ENCODE data around the gene DEFB110. TPM values are rescaled to one million over a fixed set of nuclear protein-coding genes. Genes with fewer than 3 reads are reported as not detected.

The DEFB110 gene
- total RNA-seq, result not detected
- long read RNA-seq, result 0 reads

- intact Hi-C loops (cut with DNase I), result no loop called here
- DNase-seq (ENCODE audit: low spot score), result no peak
These were observed at the start of gene DEFB110 for GRCh38 chr6:50021894-50022293. Gene DEFB110 (minus strand): TSS chr6:50021994. CDS start chr6:50021935, 59 bp downstream.

GRCh38 chr6:50070101-50070500 is 48.3 kb upstream of the DEFB110 start:
- DNase-seq (ENCODE audit: low spot score), result no peak
- intact Hi-C loops (cut with DNase I), result no loop called here

DNA sequence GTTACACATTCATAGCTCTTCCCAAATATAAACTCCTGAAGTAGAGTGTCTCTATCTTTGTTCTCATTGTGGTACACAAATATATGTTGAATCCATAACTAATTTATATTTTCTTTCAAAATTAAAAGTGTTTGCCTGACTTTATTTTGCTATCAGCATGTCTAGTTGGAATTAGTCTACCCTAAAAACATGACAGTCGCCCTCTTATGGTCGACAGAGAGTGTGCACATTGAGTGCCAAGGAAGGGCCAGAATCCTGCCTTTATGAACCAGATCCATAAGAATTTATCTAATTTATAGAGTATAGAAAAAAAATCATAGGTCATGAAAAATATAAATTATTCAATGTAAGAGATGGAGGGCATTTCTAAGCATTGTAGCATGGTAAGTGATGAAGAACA is 40.3 kb upstream of the DEFB110 start:
- DNase-seq (ENCODE audit: low spot score), result no peak
- intact Hi-C loops (cut with DNase I), result no loop called here

DNA sequence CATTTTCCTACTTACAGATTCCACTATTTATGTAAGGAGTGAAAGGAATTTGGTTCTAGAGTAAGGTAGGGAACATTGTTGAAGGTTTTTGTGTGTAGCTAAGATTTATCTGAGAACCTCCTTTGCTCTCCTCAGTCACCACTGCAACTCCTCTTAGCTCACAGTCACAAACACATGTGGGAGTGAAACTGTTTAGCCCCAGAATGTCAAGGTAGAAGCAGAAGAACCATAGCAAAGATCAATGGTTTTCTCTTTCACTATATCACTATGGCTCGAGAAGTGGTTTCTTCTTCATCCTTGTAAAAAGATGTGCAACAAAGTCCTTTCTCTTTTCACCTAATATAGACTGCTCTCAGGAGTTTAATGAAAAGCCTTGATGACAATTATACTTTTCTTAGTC is 34.4 kb upstream of the DEFB110 start:
- intact Hi-C loops (cut with DNase I), result no loop called here
- DNase-seq (ENCODE audit: low spot score), result no peak

GRCh38 chr6:50049829-50050228 is 28.0 kb upstream of the DEFB110 start, which contains the start of gene DEFB112:
Gene DEFB112 (minus strand): TSS chr6:50049929. CDS start chr6:50049869, 60 bp downstream.
- DNase-seq (ENCODE audit: low spot score), result no peak
- intact Hi-C loops (cut with DNase I), result no loop called here

GRCh38 chr6:50047026-50047425 is 25.2 kb upstream of the DEFB110 start:
- intact Hi-C loops (cut with DNase I), result no loop called here
- no peak for DNase-seq (ENCODE audit: low spot score)

DNA sequence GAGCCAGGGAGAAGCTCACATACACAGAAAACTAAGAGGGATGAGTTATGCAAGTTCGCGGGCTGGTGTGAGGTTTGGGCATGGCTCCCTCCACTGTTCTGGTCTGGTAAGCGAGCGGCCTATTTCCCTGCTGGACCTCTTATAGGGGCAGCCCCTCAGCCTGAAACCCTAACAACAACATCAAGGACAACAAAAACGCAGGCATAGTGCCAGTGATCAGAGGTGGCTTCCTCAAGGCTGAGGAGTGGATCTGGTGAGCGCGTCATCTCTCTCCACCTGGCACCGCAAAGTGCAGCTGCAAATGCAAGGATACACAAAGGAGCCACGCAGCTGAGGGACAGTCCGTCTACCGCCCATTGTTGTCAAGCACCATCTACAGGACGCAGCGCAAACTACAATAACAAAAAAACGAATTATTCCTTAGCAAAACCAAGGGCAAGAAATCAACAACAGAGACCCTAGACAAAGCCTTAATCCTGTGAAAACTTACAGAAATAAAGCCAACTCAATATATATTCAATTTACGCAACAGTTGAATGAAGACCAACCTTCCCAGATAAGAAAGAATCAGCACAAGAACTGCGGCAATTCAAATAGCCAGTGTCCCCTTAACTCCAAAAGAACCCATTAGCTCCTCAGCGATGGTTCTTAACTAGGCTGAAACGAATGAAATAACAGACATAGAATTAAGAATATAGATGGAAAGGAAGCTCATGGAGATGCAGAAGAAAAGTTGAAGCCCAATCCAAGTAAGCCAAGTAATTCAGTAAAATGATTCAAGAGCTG is 9.2 kb upstream of the DEFB110 start:
- DNase-seq (ENCODE audit: low spot score), result no peak
- intact Hi-C loops (cut with DNase I), result no loop called here

DNA sequence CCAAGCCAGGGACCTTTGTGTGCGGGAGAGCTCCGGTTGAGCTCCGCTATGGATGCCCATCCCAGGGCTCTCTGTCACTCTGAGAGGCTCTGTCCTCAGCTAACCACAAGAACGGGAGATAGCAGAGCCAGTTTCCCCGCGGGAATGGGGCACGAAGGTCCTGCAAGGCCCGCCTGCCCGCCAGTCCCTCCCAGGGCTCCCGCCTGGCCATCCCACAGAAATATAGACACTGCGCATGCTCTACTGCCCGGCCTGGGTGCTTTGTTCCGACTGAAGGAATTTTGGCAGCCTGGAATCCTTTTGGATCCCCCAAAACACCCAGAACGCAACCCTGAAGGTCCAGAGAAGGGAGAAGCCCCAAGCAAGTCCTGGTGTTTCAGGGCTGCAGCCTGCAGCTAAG is 8.6 kb upstream of the DEFB110 start:
- DNase-seq (ENCODE audit: low spot score), result no peak
- intact Hi-C loops (cut with DNase I), result no loop called here

DNA sequence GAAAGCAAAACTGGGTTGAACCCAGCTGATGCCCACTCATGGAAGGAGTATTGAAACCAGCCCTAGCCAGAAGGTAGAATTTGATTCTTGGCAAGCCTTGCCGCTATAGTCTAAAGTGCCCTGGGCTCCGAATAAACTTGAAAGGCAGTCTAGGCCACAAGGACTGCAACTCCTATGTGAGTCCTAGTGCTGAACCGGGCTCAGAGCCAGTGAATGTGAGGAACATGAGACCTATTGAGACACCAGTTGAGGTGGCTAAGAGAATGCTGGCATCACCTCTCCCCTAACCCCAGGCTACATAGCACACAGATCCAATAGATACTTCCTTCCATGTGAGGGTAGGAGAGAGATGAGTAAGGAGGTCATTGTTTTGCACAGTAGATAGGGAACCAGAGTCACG is 3.5 kb upstream of the DEFB110 start:
- intact Hi-C loops (cut with DNase I), result no loop called here
- no peak for DNase-seq (ENCODE audit: low spot score)

DNA sequence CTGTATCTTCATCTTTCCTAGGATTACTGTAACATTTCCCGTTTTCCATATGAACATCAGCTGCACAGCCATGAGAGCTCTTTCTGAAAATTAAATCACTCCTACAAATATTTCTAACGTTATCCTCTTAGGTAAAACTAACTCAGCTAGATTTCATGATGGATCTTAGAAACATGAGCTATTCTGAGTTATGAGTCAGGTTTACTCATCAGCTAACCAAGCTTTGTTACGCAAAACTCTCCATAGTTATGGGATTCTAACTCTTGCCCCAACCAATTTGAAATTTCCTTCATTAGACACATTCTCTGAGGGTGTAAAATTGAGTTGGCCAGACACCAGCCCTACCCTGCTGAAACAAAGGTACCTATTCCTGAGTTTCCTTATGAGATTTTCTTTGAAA is 14.0 kb downstream of the DEFB110 start:
- DNase-seq (ENCODE audit: low spot score), result no peak
- intact Hi-C loops (cut with DNase I), result no loop called here

GRCh38 chr6:50003139-50003538 is 18.7 kb downstream of the DEFB110 start:
- intact Hi-C loops (cut with DNase I), result no loop called here
- DNase-seq (ENCODE audit: low spot score), result no peak

- intact Hi-C loops (cut with DNase I), result no loop called here
These were observed 26.5 kb downstream of the DEFB110 start for GRCh38 chr6:49995278-49995677.

GRCh38 chr6:49988900-49989299 is 32.9 kb downstream of the DEFB110 start:
- intact Hi-C loops (cut with DNase I), result no loop called here
- no peak for DNase-seq (ENCODE audit: low spot score)

More at GRCh38 chr6:49995278-49995677, 26.5 kb downstream of the DEFB110 start:
- DNase-seq (ENCODE audit: low spot score), result no peak

DNA sequence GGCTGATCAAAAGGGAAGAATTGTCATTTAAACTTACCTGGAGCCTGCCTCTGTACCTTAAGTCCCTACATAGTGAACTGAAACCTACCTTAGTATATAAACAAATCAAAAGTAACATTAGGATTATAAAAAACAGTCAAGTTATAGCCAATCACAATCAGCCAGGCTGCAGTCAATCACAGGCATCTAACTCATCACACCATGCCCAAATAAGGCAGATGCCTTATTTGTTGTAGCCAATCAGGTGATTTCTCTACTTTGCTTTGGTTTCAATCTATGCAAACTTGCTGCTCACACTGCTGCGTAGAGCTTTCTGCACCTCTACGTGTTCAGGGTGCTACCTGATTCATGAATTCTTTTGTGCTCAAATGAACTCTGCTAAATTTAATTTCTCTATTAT is 34.0 kb downstream of the DEFB110 start:
- intact Hi-C loops (cut with DNase I), result no loop called here

DNA sequence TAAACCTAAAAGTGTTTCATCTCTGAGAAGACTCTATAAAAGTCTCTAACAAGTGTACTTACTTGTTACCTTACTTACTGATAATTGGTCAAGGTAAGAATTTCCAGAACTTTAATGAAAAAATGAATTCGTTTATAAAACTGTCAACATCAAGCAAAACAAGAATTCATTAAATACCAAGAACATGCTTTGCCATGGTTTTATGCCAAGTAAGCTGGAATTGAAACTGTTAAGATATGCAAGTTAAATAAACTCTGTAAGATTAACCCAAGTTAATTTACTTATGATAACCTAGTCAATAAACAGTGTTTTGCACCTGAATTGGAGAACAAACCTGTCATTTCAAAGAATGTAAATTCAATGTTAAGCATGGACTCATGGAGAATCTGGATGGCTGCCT is 35.2 kb downstream of the DEFB110 start:
- intact Hi-C loops (cut with DNase I), result no loop called here

More for the DNA sequence above, 34.0 kb downstream of the DEFB110 start:
- DNase-seq (ENCODE audit: low spot score), result no peak

GRCh38 chr6:49982046-49982445 is 39.7 kb downstream of the DEFB110 start:
- intact Hi-C loops (cut with DNase I), result no loop called here
- no peak for DNase-seq (ENCODE audit: low spot score)

More for the DNA sequence above, 35.2 kb downstream of the DEFB110 start:
- no peak for DNase-seq (ENCODE audit: low spot score)

GRCh38 chr6:49980898-49981297 is 40.9 kb downstream of the DEFB110 start:
- intact Hi-C loops (cut with DNase I), result no loop called here
- DNase-seq (ENCODE audit: low spot score), result no peak

GRCh38 chr6:49979584-49979983 is 42.2 kb downstream of the DEFB110 start:
- intact Hi-C loops (cut with DNase I), result no loop called here
- no peak for DNase-seq (ENCODE audit: low spot score)

DNA sequence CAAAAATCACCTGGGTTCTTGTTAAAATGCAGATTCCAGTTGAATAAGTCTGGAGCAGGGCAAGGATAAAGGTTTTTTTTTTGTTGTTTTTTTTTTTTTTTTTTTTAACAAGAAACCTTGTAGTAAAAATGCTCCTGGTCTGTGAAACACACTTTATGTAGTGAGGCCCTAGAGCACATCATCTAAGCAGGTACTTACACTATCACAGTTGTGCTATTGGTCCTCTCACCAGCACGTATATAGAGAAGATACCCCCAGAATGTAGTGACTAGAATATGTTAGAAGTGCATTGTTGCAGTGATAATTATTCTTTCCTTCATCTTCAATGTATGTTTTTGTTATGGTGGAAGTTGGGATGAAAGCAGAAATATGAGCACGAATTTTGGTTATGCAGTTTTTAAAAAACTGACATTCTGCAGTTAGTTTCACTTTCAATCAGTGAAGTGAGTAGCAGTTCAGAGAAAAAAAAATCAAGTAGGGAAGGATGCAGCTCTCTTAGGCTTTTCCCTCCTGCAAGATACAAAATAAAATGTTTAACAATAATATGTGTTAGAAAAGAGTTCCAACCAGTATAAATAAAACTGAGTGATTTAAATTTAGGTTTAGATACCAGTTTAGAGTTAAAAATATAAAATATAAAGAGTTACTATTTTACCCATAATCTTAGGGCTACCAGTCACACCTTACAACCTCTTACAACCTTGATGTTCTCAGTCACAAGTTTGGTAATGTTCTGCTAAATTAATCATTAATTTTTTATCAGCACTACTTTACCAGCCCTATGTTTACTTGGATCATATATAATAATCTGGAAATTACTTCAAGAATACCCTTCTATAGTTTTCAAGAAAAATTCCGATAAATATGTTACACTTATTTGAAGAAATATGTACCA is 43.2 kb downstream of the DEFB110 start:
- DNase-seq (ENCODE audit: low spot score), result no peak
- intact Hi-C loops (cut with DNase I), result no loop called here

DNA sequence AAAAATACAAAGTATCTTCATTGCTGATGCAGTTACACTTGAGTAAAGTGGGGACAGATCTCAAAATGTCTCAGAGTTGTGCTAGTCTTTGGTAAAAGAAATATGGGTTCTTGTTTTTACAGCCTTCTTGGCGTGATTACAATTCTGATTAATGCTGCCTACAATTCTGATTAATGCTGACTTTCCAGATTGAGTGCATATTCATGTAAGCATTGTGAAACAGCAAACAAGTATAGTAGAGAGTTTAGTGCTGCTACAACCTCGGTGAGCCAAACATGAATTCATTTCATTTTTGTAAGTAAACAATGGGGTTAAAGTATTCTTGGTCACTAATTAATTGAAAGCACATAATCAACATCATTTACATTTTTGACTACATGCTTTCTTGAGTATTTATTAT is 52.2 kb downstream of the DEFB110 start, which contains the start of gene DEFB113:
TSS of gene DEFB113 (minus strand) at position 21 of the 400 bp plus-strand sequence. CDS start at position 21, 0 bp downstream.
- intact Hi-C loops (cut with DNase I), result no loop called here
- DNase-seq (ENCODE audit: low spot score), result no peak

Data from cardiac septum (tissue), 1 donor.